HEK293 (cell line): ENCODE data around the gene FXR1.

Experiments used
- CTCF ChIA-PET: fragments of 350-600 bp; formaldehyde crosslinking; extraction: SDS; loops from one replicate; lab custom pipeline; 2021; ENCODE audit warnings: antibody characterized with exemption; lab: Yijun Ruan, JAX
- POLR2A ChIA-PET: fragments of 300-600 bp; formaldehyde crosslinking; extraction: SDS; loops from one replicate; lab custom pipeline; 2020; ENCODE audit warnings: antibody characterized with exemption, inconsistent platforms; lab: Yijun Ruan, JAX
- H3K27ac ChIP-seq: fragments of 200-500 bp; sonication (Bioruptor generic); 2 replicates; pipeline ENCODE4 v1.5.1; 2014; ENCODE audit warnings: low read depth, low read length, control low read depth, inconsistent platforms; ENCODE audit errors: extremely low read depth
- H3K36me3 ChIP-seq, 2 experiments: fragments of 200-500 bp in 1 of 2; sonication (Bioruptor generic) in 1 of 2; 1 replicate in 1 of 2; 2 replicates in 1 of 2; pipeline ENCODE4 v1.5.1; 2014 to 2017; ENCODE audit warnings: inconsistent platforms in 2 of 2, low read length in 2 of 2; ENCODE audit not compliant: control insufficient read depth in 2 of 2, insufficient read depth in 1 of 2
- H3K4me1 ChIP-seq: fragments of 200-500 bp; sonication (Bioruptor generic); 2 replicates; pipeline ENCODE4 v1.5.1; 2014; ENCODE audit warnings: mild to moderate bottlenecking, low read length, inconsistent platforms; ENCODE audit not compliant: control insufficient read depth, insufficient read depth
- H3K4me3 ChIP-seq: 2 replicates; pipeline ENCODE4 v1.5.1; 2011; ENCODE audit warnings: low read depth, mild to moderate bottlenecking, control low read depth, low read length, moderate library complexity
- H3K9me3 ChIP-seq: fragments of 200-500 bp; sonication (Bioruptor generic); 2 replicates; pipeline ENCODE4 v1.5.1; 2014; ENCODE audit warnings: low read depth, low read length, inconsistent platforms; ENCODE audit not compliant: control insufficient read depth, insufficient read depth
- BCL11B ChIP-seq: fragments of 450-650 bp; formaldehyde crosslinking; IDR thresholded peaks from 2 replicates; pipeline ENCODE4 v1.5.1; 2016; ENCODE audit warnings: low read depth, missing biosample characterization, missing genetic modification characterization
- MEIS1 ChIP-seq: sonication (generic); formaldehyde crosslinking; IDR thresholded peaks from 2 replicates; pipeline ENCODE4 v1.8.1; 2022; ENCODE audit warnings: missing genetic modification reagents, mild to moderate bottlenecking, borderline replicate concordance
- OSR2 ChIP-seq: fragments of 450-650 bp; formaldehyde crosslinking; IDR thresholded peaks from 2 replicates; pipeline ENCODE4 v1.5.1; 2016; ENCODE audit warnings: missing biosample characterization, missing genetic modification characterization
- SETDB1 ChIP-seq: IDR thresholded peaks from one replicate; pipeline ENCODE4 v1.6.1; 2017; ENCODE audit warnings: mild to moderate bottlenecking, low read length, moderate library complexity, mixed read lengths; ENCODE audit not compliant: insufficient read length
- ZFHX2 ChIP-seq: fragments of 450-650 bp; formaldehyde crosslinking; conservative IDR thresholded peaks from 2 replicates; pipeline ENCODE4 v1.5.1; 2016; ENCODE audit warnings: missing biosample characterization, missing genetic modification characterization
- ZNF121 ChIP-seq: fragments of 450-650 bp; formaldehyde crosslinking; IDR thresholded peaks from 2 replicates; pipeline ENCODE4 v1.5.1; 2016; ENCODE audit warnings: missing biosample characterization, missing genetic modification characterization
- ZNF366 ChIP-seq: fragments of 450-650 bp; formaldehyde crosslinking; conservative IDR thresholded peaks from 2 replicates; pipeline ENCODE4 v1.5.1; 2016; ENCODE audit warnings: missing biosample characterization, missing genetic modification characterization
- ZNF660 ChIP-seq: fragments of 450-650 bp; IDR thresholded peaks from 2 replicates; pipeline ENCODE4 v1.5.1; 2018; ENCODE audit warnings: missing biosample characterization, mild to moderate bottlenecking, missing genetic modification characterization
- ZNF830 ChIP-seq: fragments of 450-650 bp; IDR thresholded peaks from 2 replicates; pipeline ENCODE4 v1.5.0; 2018; ENCODE audit warnings: missing biosample characterization, missing genetic modification characterization, low read depth, mild to moderate bottlenecking, moderate library complexity
- TF ChIP-seq, protein P1 (sequence below): fragments of 450-650 bp; formaldehyde crosslinking; IDR thresholded peaks from 2 replicates; pipeline ENCODE4 v1.5.1; 2016; ENCODE audit warnings: missing biosample characterization, missing genetic modification characterization
- TF ChIP-seq, protein P2 (sequence below): fragments of 450-650 bp; formaldehyde crosslinking; IDR thresholded peaks from 2 replicates; pipeline ENCODE4 v1.5.1; 2017; ENCODE audit warnings: missing biosample characterization, missing genetic modification characterization
- TF ChIP-seq, protein P3 (sequence below): fragments of 450-650 bp; IDR thresholded peaks from 2 replicates; pipeline ENCODE4 v1.5.1; 2018; ENCODE audit warnings: missing biosample characterization, missing genetic modification characterization
- TF ChIP-seq, protein P4 (sequence below): fragments of 450-650 bp; formaldehyde crosslinking; IDR thresholded peaks from 2 replicates; pipeline ENCODE4 v1.5.1; 2016; ENCODE audit warnings: missing biosample characterization, missing genetic modification characterization

Gene FXR1

DNA sequence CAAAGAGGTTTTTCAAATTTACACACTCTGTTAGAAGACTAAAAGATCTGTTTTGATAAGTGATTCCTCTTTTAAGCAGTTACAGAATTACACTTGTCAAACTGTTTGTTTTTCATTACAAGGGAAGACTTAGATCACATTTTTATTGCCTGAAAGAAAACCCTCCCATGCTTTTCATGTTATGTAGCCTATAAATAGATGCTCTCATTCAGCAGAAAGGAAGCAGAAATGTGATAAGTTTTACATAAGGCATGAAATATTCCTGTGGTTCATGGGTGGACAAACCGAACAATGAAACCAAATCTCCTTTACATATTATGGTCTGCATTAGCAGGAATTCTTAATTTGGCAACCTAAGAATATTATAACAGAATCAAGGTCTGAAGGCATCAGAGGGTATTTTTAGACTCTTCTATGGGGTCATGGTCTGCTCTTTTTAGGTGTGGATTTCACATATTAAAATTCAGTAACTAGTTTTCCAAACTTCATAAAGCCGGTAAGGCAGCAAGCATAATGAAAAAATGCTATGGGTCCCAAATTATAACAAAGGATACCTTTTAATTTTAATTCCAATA lies 37.3 kb upstream of the FXR1 start (continued):
- TF ChIP-seq ZNF660 (tag by site-specific recombination) = no peak
- no peak for TF ChIP-seq BCL11B (tag by site-specific recombination)

DNA sequence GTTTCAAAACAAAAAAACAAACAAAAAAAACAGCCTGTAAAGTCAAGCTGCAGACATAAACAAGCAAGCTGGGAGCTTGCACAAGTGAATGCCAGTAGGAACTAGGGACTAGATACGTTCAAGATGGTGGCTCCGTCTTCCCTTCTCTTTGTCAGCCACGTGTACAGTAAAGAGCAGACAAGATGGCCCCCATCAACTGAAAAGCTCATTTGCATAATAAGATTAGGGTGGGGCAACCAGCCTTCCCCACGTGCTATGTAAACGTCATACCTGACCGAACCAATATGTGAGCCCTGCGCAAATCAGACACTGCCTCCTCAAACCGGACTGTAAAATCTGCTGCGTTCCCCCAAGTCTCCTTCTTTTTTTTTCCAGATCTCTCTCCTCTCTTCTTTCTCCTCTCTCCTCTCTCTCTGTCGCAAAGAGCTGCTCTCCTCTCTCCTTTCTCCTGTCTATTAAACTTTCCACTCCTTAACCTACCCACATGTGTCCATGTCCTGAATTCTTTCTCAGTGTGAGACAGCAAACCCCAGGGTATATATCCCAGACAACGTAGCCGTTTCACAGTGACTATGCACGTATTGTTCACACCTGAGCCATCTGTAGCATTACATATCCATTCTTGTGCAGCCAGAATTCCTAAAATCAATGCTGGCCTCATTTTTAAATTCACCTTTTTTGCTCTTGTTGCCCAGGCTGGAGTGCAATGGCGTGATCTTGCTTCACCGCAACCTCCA lies 31.2 kb upstream of the FXR1 start:
- Histone ChIP-seq H3K36me3 (no peaks in the 10 kb centered on the region), H3K4me1 (no peaks in the 10 kb centered on the region), H3K9me3 (no peaks in the 10 kb centered on the region), H3K27ac (no peak overlapping the region), H3K4me3 (no peak overlapping the region)
- ChIA-PET CTCF (no interaction called here), POLR2A (no interaction called here)
- no peak for TF ChIP-seq ZNF121
- TF ChIP-seq, protein P1, sequence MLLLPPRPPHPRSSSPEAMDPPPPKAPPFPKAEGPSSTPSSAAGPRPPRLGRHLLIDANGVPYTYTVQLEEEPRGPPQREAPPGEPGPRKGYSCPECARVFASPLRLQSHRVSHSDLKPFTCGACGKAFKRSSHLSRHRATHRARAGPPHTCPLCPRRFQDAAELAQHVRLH (tag by site-specific recombination) = no peak

DNA sequence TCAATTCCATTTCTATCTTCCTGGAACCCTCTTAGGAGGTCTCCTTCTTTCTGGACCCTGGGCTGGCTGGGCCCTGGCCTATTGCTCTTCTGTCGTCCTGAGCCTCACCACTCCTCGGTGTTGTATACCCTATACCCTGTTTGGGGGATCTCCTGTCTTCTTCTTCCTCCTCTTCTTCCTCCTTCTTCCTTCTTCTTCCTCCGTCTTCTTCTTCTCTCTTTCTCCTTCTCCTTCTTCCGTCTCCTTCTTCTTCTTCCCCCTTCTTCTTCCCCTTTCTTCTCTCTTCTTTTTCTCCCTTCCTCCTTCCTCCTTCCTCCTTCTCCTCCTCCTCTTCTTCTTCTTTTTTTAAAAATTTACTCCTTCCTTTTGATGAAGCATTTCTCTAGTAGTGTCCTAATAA lies 30.4 kb upstream of the FXR1 start:
- Histone ChIP-seq H3K4me1 (no peaks in the 10 kb centered on the region), H3K9me3 (no peaks in the 10 kb centered on the region), H3K4me3 (no peak overlapping the region), H3K36me3 (no peaks in the 10 kb centered on the region), H3K27ac (no peak overlapping the region)
- ChIA-PET POLR2A (no interaction called here), CTCF (no interaction called here)
- TF ChIP-seq OSR2 (tag by site-specific recombination) = no peak
- 0 out of 2 replicates have a peak, but pooled peaks have one; percentile 17 for TF ChIP-seq ZNF366 (tag by site-specific recombination)
- TF ChIP-seq, protein P2, sequence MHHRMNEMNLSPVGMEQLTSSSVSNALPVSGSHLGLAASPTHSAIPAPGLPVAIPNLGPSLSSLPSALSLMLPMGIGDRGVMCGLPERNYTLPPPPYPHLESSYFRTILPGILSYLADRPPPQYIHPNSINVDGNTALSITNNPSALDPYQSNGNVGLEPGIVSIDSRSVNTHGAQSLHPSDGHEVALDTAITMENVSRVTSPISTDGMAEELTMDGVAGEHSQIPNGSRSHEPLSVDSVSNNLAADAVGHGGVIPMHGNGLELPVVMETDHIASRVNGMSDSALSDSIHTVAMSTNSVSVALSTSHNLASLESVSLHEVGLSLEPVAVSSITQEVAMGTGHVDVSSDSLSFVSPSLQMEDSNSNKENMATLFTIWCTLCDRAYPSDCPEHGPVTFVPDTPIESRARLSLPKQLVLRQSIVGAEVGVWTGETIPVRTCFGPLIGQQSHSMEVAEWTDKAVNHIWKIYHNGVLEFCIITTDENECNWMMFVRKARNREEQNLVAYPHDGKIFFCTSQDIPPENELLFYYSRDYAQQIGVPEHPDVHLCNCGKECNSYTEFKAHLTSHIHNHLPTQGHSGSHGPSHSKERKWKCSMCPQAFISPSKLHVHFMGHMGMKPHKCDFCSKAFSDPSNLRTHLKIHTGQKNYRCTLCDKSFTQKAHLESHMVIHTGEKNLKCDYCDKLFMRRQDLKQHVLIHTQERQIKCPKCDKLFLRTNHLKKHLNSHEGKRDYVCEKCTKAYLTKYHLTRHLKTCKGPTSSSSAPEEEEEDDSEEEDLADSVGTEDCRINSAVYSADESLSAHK (tag by site-specific recombination) = no peak
- TF ChIP-seq, protein P3, sequence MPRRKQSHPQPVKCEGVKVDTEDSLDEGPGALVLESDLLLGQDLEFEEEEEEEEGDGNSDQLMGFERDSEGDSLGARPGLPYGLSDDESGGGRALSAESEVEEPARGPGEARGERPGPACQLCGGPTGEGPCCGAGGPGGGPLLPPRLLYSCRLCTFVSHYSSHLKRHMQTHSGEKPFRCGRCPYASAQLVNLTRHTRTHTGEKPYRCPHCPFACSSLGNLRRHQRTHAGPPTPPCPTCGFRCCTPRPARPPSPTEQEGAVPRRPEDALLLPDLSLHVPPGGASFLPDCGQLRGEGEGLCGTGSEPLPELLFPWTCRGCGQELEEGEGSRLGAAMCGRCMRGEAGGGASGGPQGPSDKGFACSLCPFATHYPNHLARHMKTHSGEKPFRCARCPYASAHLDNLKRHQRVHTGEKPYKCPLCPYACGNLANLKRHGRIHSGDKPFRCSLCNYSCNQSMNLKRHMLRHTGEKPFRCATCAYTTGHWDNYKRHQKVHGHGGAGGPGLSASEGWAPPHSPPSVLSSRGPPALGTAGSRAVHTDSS (tag by site-specific recombination) = peak; percentile 56; the same call in 1 of the 2 replicates
- TF ChIP-seq ZFHX2 = no peak
- TF ChIP-seq MEIS1 (CRISPR knock-in tag) = no peak

DNA sequence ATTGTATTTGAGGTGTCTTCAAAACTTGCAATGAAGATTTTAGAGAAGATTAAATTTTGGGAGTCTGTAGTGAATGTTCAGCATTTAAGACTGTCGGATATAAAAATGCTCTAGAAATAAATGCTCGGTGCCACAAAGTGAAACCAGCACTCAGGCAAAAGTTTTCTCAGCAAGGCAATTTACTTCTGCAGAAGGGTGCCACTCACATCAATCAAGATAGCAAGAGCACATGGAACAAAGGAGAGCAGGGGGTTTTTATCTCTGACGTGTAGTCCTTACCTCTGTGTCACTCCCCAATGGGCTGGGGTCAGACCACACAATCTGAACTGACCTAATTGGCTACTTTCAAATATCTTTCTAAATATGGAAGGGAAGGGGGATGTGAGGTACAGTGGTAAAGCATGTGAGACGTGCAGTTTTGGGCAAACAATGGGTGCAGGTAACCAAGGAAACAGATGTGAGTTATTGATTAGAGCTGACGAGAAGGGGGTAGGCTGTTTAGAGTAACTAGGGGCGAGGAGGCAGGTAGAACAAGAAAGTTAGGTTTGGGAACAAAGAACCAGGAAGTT lies 23.4 kb upstream of the FXR1 start:
- Histone ChIP-seq H3K36me3 (no peaks in the 10 kb centered on the region), H3K9me3 (no peaks in the 10 kb centered on the region), H3K27ac (no peak overlapping the region), H3K4me3 (no peak overlapping the region), H3K4me1 (no peaks in the 10 kb centered on the region)
- CTCF ChIA-PET = interaction anchor here (0.7 kb wide), 1 partner anchor 14 kb away, joined by 4 read pairs; no protein-coding TSS in a partner anchor
- POLR2A ChIA-PET = no interaction called here
- TF ChIP-seq, protein P4, sequence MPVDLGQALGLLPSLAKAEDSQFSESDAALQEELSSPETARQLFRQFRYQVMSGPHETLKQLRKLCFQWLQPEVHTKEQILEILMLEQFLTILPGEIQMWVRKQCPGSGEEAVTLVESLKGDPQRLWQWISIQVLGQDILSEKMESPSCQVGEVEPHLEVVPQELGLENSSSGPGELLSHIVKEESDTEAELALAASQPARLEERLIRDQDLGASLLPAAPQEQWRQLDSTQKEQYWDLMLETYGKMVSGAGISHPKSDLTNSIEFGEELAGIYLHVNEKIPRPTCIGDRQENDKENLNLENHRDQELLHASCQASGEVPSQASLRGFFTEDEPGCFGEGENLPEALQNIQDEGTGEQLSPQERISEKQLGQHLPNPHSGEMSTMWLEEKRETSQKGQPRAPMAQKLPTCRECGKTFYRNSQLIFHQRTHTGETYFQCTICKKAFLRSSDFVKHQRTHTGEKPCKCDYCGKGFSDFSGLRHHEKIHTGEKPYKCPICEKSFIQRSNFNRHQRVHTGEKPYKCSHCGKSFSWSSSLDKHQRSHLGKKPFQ = no peak
- TF ChIP-seq SETDB1 (peak; percentile 98), ZNF830 (tag by site-specific recombination) (no peak)
- TF ChIP-seq, all 188 proteins: peak for 1
